ENCODE measurements around the gene PEX11G. TPM values are rescaled to one million over a fixed set of nuclear protein-coding genes. Genes with fewer than 3 reads are reported as not detected.

The PEX11G gene
- total and polyA plus RNA-seq, 9 of the 15 experiments (the other 6 are each of a cell fraction or from before 2014, with no cell fraction given), result 0.07 to 3.2 (median 0.70) TPM; not detected in 1

DNA sequence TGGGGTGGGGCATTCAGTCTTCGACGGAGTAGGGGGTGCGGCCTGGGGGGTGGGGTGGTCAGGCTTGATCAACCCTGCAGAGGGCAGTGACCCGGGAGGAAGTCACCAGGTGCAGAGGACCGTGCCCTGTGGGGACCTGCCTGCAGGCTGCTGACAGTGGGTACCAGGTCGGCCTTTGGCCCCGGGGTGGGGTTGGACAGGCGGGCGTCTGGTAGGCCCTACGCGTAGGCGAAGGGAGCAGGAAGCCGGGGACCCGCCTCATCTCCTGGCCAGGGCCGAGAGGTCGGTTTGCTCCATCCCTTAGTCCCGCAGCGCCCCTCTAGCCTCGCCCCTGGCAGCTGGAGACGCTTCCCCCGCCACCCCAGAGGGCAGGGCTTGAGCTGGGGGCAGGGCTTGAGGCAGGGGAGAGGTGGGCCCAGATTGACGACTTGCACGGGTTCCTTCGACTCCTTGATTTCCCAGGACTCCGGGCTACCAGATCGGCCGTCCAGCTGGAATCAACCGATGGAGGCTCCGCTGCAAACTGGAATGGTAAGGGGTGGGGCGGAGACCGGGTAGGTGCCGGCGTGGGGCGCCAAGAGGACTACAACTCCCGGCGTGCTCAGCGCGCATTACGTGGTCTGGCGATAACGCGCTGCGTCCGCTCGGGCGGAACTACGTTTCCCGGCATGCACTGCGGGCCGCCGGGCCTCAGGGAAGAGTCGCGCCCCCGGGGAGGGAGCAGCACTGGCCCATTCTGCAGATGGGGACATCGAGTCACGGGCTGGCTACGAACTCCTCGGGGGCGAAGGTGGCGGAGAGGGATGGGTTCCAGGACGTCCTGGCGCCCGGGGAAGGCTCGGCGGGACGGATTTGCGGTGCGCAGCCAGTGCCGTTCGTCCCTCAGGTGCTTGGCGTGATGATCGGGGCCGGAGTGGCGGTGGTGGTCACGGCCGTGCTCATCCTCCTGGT, 46.5 kb upstream of the PEX11G start, which contains the start of gene PNPLA6 (continued):
- TF ChIP-seq ZNF133 (CRISPR knock-in tag; IDR thresholded peaks at IDR 0.05) (no peak), ZNF174 (CRISPR knock-in tag; IDR thresholded peaks at IDR 0.05) (no peak), ZNF785 (CRISPR knock-in tag; IDR thresholded peaks at IDR 0.05) (no peak), RCOR1 (IDR thresholded peaks at IDR 0.05; ENCODE audit: borderline replicate concordance in 1 of 2, low read depth in 2 of 2, low read length in 2 of 2) (peak; percentile 44 to 94), EP300 (IDR thresholded peaks at IDR 0.05; ENCODE audit: low read length) (0 out of 2 replicates have a peak, but pooled peaks have one; percentile 11), NR4A1 (CRISPR knock-in tag; IDR thresholded peaks at IDR 0.05) (no peak), NR4A1 (tag; IDR thresholded peaks at IDR 0.05) (no peak), ELF2 (CRISPR knock-in tag; IDR thresholded peaks at IDR 0.05) (peak; percentile 25; the same call in 1 of the 2 replicates), ZNF311 (CRISPR knock-in tag; IDR thresholded peaks at IDR 0.05) (no peak), ZNF586 (CRISPR knock-in tag; conservative IDR thresholded peaks at IDR 0.05) (no peak), ZNF146 (CRISPR knock-in tag; IDR thresholded peaks at IDR 0.05; ENCODE audit: unreplicated experiment) (no peak), ZNF644 (tag; IDR thresholded peaks at IDR 0.05; ENCODE audit: low read depth) (peak; percentile 82; the same call in 1 of the 2 replicates)
- TF ChIP-seq, protein P1, sequence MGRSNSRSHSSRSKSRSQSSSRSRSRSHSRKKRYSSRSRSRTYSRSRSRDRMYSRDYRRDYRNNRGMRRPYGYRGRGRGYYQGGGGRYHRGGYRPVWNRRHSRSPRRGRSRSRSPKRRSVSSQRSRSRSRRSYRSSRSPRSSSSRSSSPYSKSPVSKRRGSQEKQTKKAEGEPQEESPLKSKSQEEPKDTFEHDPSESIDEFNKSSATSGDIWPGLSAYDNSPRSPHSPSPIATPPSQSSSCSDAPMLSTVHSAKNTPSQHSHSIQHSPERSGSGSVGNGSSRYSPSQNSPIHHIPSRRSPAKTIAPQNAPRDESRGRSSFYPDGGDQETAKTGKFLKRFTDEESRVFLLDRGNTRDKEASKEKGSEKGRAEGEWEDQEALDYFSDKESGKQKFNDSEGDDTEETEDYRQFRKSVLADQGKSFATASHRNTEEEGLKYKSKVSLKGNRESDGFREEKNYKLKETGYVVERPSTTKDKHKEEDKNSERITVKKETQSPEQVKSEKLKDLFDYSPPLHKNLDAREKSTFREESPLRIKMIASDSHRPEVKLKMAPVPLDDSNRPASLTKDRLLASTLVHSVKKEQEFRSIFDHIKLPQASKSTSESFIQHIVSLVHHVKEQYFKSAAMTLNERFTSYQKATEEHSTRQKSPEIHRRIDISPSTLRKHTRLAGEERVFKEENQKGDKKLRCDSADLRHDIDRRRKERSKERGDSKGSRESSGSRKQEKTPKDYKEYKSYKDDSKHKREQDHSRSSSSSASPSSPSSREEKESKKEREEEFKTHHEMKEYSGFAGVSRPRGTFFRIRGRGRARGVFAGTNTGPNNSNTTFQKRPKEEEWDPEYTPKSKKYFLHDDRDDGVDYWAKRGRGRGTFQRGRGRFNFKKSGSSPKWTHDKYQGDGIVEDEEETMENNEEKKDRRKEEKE (IDR thresholded peaks at IDR 0.05; ENCODE audit: borderline replicate concordance in 1 of 2, control insufficient read depth in 1 of 2, low read depth in 2 of 2, low read length in 1 of 2), result peak in 1 of 2 experiments; percentile 74; a peak in 1 of 4 replicates
- TF ChIP-seq, protein P2, sequence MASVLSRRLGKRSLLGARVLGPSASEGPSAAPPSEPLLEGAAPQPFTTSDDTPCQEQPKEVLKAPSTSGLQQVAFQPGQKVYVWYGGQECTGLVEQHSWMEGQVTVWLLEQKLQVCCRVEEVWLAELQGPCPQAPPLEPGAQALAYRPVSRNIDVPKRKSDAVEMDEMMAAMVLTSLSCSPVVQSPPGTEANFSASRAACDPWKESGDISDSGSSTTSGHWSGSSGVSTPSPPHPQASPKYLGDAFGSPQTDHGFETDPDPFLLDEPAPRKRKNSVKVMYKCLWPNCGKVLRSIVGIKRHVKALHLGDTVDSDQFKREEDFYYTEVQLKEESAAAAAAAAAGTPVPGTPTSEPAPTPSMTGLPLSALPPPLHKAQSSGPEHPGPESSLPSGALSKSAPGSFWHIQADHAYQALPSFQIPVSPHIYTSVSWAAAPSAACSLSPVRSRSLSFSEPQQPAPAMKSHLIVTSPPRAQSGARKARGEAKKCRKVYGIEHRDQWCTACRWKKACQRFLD (CRISPR knock-in tag; IDR thresholded peaks at IDR 0.05), result no peak
- TF ChIP-seq, protein P3, sequence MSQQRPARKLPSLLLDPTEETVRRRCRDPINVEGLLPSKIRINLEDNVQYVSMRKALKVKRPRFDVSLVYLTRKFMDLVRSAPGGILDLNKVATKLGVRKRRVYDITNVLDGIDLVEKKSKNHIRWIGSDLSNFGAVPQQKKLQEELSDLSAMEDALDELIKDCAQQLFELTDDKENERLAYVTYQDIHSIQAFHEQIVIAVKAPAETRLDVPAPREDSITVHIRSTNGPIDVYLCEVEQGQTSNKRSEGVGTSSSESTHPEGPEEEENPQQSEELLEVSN (IDR thresholded peaks at IDR 0.05; ENCODE audit: borderline replicate concordance in 1 of 2, extremely low read depth in 1 of 2, insufficient read depth in 1 of 2, insufficient read length in 1 of 2, low read depth in 1 of 2, low read length in 1 of 2, poor library complexity in 1 of 2, severe bottlenecking in 1 of 2), result no peak
- TF ChIP-seq, protein P4, sequence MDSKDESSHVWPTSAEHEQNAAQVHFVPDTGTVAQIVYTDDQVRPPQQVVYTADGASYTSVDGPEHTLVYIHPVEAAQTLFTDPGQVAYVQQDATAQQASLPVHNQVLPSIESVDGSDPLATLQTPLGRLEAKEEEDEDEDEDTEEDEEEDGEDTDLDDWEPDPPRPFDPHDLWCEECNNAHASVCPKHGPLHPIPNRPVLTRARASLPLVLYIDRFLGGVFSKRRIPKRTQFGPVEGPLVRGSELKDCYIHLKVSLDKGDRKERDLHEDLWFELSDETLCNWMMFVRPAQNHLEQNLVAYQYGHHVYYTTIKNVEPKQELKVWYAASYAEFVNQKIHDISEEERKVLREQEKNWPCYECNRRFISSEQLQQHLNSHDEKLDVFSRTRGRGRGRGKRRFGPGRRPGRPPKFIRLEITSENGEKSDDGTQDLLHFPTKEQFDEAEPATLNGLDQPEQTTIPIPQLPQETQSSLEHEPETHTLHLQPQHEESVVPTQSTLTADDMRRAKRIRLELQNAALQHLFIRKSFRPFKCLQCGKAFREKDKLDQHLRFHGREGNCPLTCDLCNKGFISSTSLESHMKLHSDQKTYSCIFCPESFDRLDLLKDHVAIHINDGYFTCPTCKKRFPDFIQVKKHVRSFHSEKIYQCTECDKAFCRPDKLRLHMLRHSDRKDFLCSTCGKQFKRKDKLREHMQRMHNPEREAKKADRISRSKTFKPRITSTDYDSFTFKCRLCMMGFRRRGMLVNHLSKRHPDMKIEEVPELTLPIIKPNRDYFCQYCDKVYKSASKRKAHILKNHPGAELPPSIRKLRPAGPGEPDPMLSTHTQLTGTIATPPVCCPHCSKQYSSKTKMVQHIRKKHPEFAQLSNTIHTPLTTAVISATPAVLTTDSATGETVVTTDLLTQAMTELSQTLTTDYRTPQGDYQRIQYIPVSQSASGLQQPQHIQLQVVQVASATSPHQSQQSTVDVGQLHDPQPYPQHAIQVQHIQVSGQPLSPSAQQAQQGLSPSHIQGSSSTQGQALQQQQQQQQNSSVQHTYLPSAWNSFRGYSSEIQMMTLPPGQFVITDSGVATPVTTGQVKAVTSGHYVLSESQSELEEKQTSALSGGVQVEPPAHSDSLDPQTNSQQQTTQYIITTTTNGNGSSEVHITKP (IDR thresholded peaks at IDR 0.05; ENCODE audit: partially characterized antibody), result peak; percentile 99

Data from K562 (cell line).